ENCODE measurements around the gene RUNX1. TPM values are rescaled to one million over a fixed set of nuclear protein-coding genes. Genes with fewer than 3 reads are reported as not detected.

Gene RUNX1
- total RNA-seq, 1 donor: 40.9 TPM

- H4K20me1 ChIP-seq (ENCODE audit: insufficient read depth, low read length): peaks cover 36% of the 10 kb centered on the region
Measured at GRCh38 chr21:34836933-34837505, 212.1 kb downstream of the RUNX1 start.

GRCh38 chr21:34836103-34836932, 212.8 kb downstream of the RUNX1 start:
- H3K4me2 ChIP-seq (ENCODE audit: insufficient read depth, low read length): peak overlapping the region; percentile 57
- peak; percentile 94 for DNase-seq (ENCODE audit: insufficient read length, low spot score, missing footprints)
- H3K9me3 ChIP-seq (ENCODE audit: low read depth, low read length): no peaks in the 10 kb centered on the region
- H2AFZ ChIP-seq (ENCODE audit: low read length): no peak overlapping the region
- peaks cover 80% of the 10 kb centered on the region for H3K79me2 ChIP-seq (ENCODE audit: insufficient read depth, low read length)
- H4K20me1 ChIP-seq (ENCODE audit: insufficient read depth, low read length): peaks cover 29% of the 10 kb centered on the region
- TF ChIP-seq CTCF (IDR thresholded peaks at IDR 0.05; ENCODE audit: extremely low read depth, low read depth, low read length): no peak
- H3K27ac ChIP-seq (ENCODE audit: low read depth, low read length): peak overlapping the region; percentile 88
- peak overlapping the region; percentile 49 for H3K4me3 ChIP-seq (ENCODE audit: insufficient read depth, low read length)
- H3K27me3 ChIP-seq (ENCODE audit: insufficient read depth, low read length): no peaks in the 10 kb centered on the region
- peaks cover 72% of the 10 kb centered on the region for H3K36me3 ChIP-seq (ENCODE audit: insufficient read depth, low read length)
- peaks cover 41% of the 10 kb centered on the region for H3K4me1 ChIP-seq (ENCODE audit: insufficient read depth, low read length)

More at GRCh38 chr21:34836933-34837505, 212.1 kb downstream of the RUNX1 start:
- Histone ChIP-seq H3K36me3 (ENCODE audit: insufficient read depth, low read length) (peaks cover 72% of the 10 kb centered on the region), H3K4me2 (ENCODE audit: insufficient read depth, low read length) (peak overlapping the region; percentile 57), H2AFZ (ENCODE audit: low read length) (no peak overlapping the region), H3K4me3 (ENCODE audit: insufficient read depth, low read length) (peak overlapping the region; percentile 49), H3K27ac (ENCODE audit: low read depth, low read length) (peak overlapping the region; percentile 88), H3K9me3 (ENCODE audit: low read depth, low read length) (no peaks in the 10 kb centered on the region), H3K79me2 (ENCODE audit: insufficient read depth, low read length) (peaks cover 80% of the 10 kb centered on the region), H3K27me3 (ENCODE audit: insufficient read depth, low read length) (no peaks in the 10 kb centered on the region), H3K4me1 (ENCODE audit: insufficient read depth, low read length) (peaks cover 41% of the 10 kb centered on the region)
- DNase-seq (ENCODE audit: insufficient read length, low spot score, missing footprints): no peak
- no peak for TF ChIP-seq CTCF (IDR thresholded peaks at IDR 0.05; ENCODE audit: extremely low read depth, low read depth, low read length)

GRCh38 chr21:34835526-34835925, 213.6 kb downstream of the RUNX1 start:
- H3K4me1 ChIP-seq (ENCODE audit: insufficient read depth, low read length): peaks cover 41% of the 10 kb centered on the region
- H3K4me2 ChIP-seq (ENCODE audit: insufficient read depth, low read length): peak overlapping the region; percentile 30
- no peak for TF ChIP-seq CTCF (IDR thresholded peaks at IDR 0.05; ENCODE audit: extremely low read depth, low read depth, low read length)
- no peak for DNase-seq (ENCODE audit: insufficient read length, low spot score, missing footprints)
- no peaks in the 10 kb centered on the region for H3K9me3 ChIP-seq (ENCODE audit: low read depth, low read length)
- peaks cover 80% of the 10 kb centered on the region for H3K79me2 ChIP-seq (ENCODE audit: insufficient read depth, low read length)
- H2AFZ ChIP-seq (ENCODE audit: low read length): no peak overlapping the region
- H3K27ac ChIP-seq (ENCODE audit: low read depth, low read length): peak overlapping the region; percentile 88
- no peak overlapping the region for H3K4me3 ChIP-seq (ENCODE audit: insufficient read depth, low read length)
- H3K36me3 ChIP-seq (ENCODE audit: insufficient read depth, low read length): peaks cover 71% of the 10 kb centered on the region
- H3K27me3 ChIP-seq (ENCODE audit: insufficient read depth, low read length): no peaks in the 10 kb centered on the region
- H4K20me1 ChIP-seq (ENCODE audit: insufficient read depth, low read length): peaks cover 22% of the 10 kb centered on the region

GRCh38 chr21:34834852-34835501, 214.1 kb downstream of the RUNX1 start:
- Histone ChIP-seq H3K27me3 (ENCODE audit: insufficient read depth, low read length) (no peaks in the 10 kb centered on the region), H3K4me3 (ENCODE audit: insufficient read depth, low read length) (no peak overlapping the region), H3K79me2 (ENCODE audit: insufficient read depth, low read length) (peaks cover 80% of the 10 kb centered on the region), H2AFZ (ENCODE audit: low read length) (no peak overlapping the region), H3K36me3 (ENCODE audit: insufficient read depth, low read length) (peaks cover 71% of the 10 kb centered on the region), H3K4me1 (ENCODE audit: insufficient read depth, low read length) (peaks cover 41% of the 10 kb centered on the region), H3K27ac (ENCODE audit: low read depth, low read length) (peak overlapping the region; percentile 88), H3K9me3 (ENCODE audit: low read depth, low read length) (no peaks in the 10 kb centered on the region), H3K4me2 (ENCODE audit: insufficient read depth, low read length) (peak overlapping the region; percentile 30), H4K20me1 (ENCODE audit: insufficient read depth, low read length) (peaks cover 19% of the 10 kb centered on the region)
- TF ChIP-seq CTCF (IDR thresholded peaks at IDR 0.05; ENCODE audit: extremely low read depth, low read depth, low read length): no peak
- DNase-seq (ENCODE audit: insufficient read length, low spot score, missing footprints): no peak

All from osteoblast (primary cell).